Fibroblast of lung (primary cell): Measurements from ENCODE around the gene VMAC. TPM values are rescaled to one million over a fixed set of nuclear protein-coding genes. Genes with fewer than 3 reads are reported as not detected.
A peak's percentile ranks its signal among the peaks of the same experiment; 100 is the strongest.
"Not testable (repeated sequence)": the region's sequence is repeated elsewhere in the genome, so short reads cannot be mapped to it uniquely, and the experiment has no call there.

Experiments
- DNase-seq, 2 donors: peaks; one replicate each; pipeline versions ENCODE4 v3.0.0 to v3.0.0-alpha.2; 2010; ENCODE audit warnings: low read depth in 2 of 2
- H2AFZ ChIP-seq: 2 replicates; pipeline ENCODE4 v1.5.1; 2012; ENCODE audit warnings: low read length, control low read depth, inconsistent platforms
- H3K27ac ChIP-seq: 2 replicates; pipeline ENCODE4 v1.5.1; 2011; ENCODE audit warnings: low read length, control low read depth; ENCODE audit not compliant: insufficient read depth
- H3K27me3 ChIP-seq: 2 replicates; pipeline ENCODE4 v1.5.1; 2011; ENCODE audit warnings: mild to moderate bottlenecking, low read length; ENCODE audit not compliant: control insufficient read depth, insufficient read depth
- H3K36me3 ChIP-seq: 2 replicates; pipeline ENCODE4 v1.5.1; 2011; ENCODE audit warnings: low read length; ENCODE audit not compliant: control insufficient read depth, insufficient read depth
- H3K4me1 ChIP-seq: 2 replicates; pipeline ENCODE4 v1.5.1; 2011; ENCODE audit warnings: low read length; ENCODE audit not compliant: control insufficient read depth, insufficient read depth; ENCODE audit errors: extremely low read depth
- H3K4me2 ChIP-seq: 2 replicates; pipeline ENCODE4 v1.5.1; 2011; ENCODE audit warnings: low read length, control low read depth; ENCODE audit not compliant: insufficient read depth; ENCODE audit errors: extremely low read depth
- H3K4me3 ChIP-seq, 4 experiments: fragments of 200-600 bp in 1 of 4; sonication (generic) in 1 of 4; replicated peaks in 1 of 4; 2 replicates each; pipeline ENCODE4 v1.5.1; 2011 to 2016; ENCODE audit warnings: low read length in 4 of 4, low read depth in 3 of 4, mild to moderate bottlenecking in 3 of 4, control low read depth in 2 of 4, inconsistent platforms in 1 of 4, mixed read lengths in 1 of 4; ENCODE audit not compliant: insufficient read depth in 1 of 4; ENCODE audit errors: control extremely low read depth in 1 of 4
- H3K79me2 ChIP-seq: 2 replicates; pipeline ENCODE4 v1.5.1; 2012; ENCODE audit warnings: mild to moderate bottlenecking, low read length, inconsistent platforms; ENCODE audit not compliant: control insufficient read depth, insufficient read depth
- H3K9ac ChIP-seq: 2 replicates; pipeline ENCODE4 v1.5.1; 2011; ENCODE audit warnings: mild to moderate bottlenecking, low read length, control low read depth; ENCODE audit not compliant: insufficient read depth
- H3K9me3 ChIP-seq: 2 replicates; pipeline ENCODE4 v1.5.1; 2012; ENCODE audit warnings: low read depth, low read length; ENCODE audit not compliant: control insufficient read depth, insufficient read depth
- H4K20me1 ChIP-seq: 2 replicates; pipeline ENCODE4 v1.5.1; 2011; ENCODE audit warnings: low read length; ENCODE audit not compliant: control insufficient read depth, insufficient read depth; ENCODE audit errors: extremely low read depth
- EZH2 ChIP-seq: IDR thresholded peaks from 2 replicates; pipeline ENCODE4 v1.5.1; 2012; ENCODE audit warnings: low read length, control low read depth, mild to moderate bottlenecking; ENCODE audit errors: missing control alignments
- polyA minus RNA-seq: library from RNA; depleted of rRNA, polyadenylated mRNA; stranded (reverse); fragments of >200 nt; gene quantifications from 2 replicates; pipeline ENCODE4 v1.2.3, GENCODE V29; 2011; ENCODE audit warnings: low replicate concordance
- polyA plus RNA-seq, 2 donors: library from polyadenylated mRNA; depleted of rRNA in 1 of 2; stranded (reverse) in 1 of 2; unstranded in 1 of 2; fragments of >200 nt; gene quantifications; 2 replicates each; pipeline ENCODE4 v1.2.1, GENCODE V29; 2011 to 2012; ENCODE audit warnings: missing spikeins in 1 of 2
- total RNA-seq: library from RNA; depleted of rRNA; stranded (reverse); fragments of >200 nt; gene quantifications from 2 replicates; pipeline ENCODE4 v1.2.1, GENCODE V29; 2014
- TF ChIP-seq, protein P1 (sequence below), 2 donors: IDR thresholded peaks in 1 of 2; conservative IDR thresholded peaks in 1 of 2; 1 replicate in 1 of 2; 2 replicates in 1 of 2; pipeline ENCODE4 v1.5.1; 2011 to 2012; ENCODE audit warnings: low read length in 2 of 2, control low read depth in 1 of 2, inconsistent platforms in 1 of 2, low read depth in 1 of 2, mild to moderate bottlenecking in 1 of 2

VMAC gene
- 6.4 and 8.3 TPM in 2 replicates for total RNA-seq
- 1.1 and 1.7 TPM in 2 replicates for polyA plus RNA-seq
- 1.0 and 1.3 TPM in 2 replicates for polyA plus RNA-seq (2012)
- polyA minus RNA-seq, result 1.5 and 2.4 TPM in 2 replicates

GRCh38 chr19:5904352-5905113, at the start of gene VMAC:
Gene VMAC, plus strand, starts transcription at chr19:5904872. Its CDS starts 19 bp downstream, at chr19:5904891.
- TF ChIP-seq, protein P1, sequence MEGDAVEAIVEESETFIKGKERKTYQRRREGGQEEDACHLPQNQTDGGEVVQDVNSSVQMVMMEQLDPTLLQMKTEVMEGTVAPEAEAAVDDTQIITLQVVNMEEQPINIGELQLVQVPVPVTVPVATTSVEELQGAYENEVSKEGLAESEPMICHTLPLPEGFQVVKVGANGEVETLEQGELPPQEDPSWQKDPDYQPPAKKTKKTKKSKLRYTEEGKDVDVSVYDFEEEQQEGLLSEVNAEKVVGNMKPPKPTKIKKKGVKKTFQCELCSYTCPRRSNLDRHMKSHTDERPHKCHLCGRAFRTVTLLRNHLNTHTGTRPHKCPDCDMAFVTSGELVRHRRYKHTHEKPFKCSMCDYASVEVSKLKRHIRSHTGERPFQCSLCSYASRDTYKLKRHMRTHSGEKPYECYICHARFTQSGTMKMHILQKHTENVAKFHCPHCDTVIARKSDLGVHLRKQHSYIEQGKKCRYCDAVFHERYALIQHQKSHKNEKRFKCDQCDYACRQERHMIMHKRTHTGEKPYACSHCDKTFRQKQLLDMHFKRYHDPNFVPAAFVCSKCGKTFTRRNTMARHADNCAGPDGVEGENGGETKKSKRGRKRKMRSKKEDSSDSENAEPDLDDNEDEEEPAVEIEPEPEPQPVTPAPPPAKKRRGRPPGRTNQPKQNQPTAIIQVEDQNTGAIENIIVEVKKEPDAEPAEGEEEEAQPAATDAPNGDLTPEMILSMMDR (conservative IDR thresholded peaks at IDR 0.05 in 1 of 2, IDR thresholded peaks at IDR 0.05 in 1 of 2; ENCODE audit: low read depth in 1 of 2, low read length in 2 of 2), result no peak
- no peak for TF ChIP-seq EZH2
- peak within 1 kb of the TSS; percentile 94 for H2AFZ ChIP-seq
- H3K79me2 ChIP-seq, result peaks cover 33% of the 10 kb centered on the region
- peak within 1 kb of the TSS; percentile 100 for H3K27ac ChIP-seq
- H3K36me3 ChIP-seq, result peaks cover 4% of the 10 kb centered on the region
- DNase-seq, result peak; percentile 100
- H3K27me3 ChIP-seq, result no peaks in the 10 kb centered on the region
- H3K4me3 ChIP-seq, result peak within 1 kb of the TSS; percentile 91 to 100 (median 100)
- no peaks in the 10 kb centered on the region for H3K9me3 ChIP-seq
- H3K9ac ChIP-seq, result peak within 1 kb of the TSS; percentile 100
- H3K4me1 ChIP-seq, result peaks cover 2% of the 10 kb centered on the region
- peak within 1 kb of the TSS; percentile 89 for H3K4me2 ChIP-seq
- H4K20me1 ChIP-seq, result no peaks in the 10 kb centered on the region

- not testable (repeated sequence) for H3K4me3 ChIP-seq, H3K27me3 ChIP-seq, DNase-seq, H3K27ac ChIP-seq, H3K9me3 ChIP-seq, H2AFZ ChIP-seq, H4K20me1 ChIP-seq, H3K79me2 ChIP-seq, H3K36me3 ChIP-seq, H3K4me2 ChIP-seq, H3K9ac ChIP-seq, H3K4me1 ChIP-seq
Observed at GRCh38 chr19:5855151-5855550, 49.5 kb upstream of the VMAC start.

DNA sequence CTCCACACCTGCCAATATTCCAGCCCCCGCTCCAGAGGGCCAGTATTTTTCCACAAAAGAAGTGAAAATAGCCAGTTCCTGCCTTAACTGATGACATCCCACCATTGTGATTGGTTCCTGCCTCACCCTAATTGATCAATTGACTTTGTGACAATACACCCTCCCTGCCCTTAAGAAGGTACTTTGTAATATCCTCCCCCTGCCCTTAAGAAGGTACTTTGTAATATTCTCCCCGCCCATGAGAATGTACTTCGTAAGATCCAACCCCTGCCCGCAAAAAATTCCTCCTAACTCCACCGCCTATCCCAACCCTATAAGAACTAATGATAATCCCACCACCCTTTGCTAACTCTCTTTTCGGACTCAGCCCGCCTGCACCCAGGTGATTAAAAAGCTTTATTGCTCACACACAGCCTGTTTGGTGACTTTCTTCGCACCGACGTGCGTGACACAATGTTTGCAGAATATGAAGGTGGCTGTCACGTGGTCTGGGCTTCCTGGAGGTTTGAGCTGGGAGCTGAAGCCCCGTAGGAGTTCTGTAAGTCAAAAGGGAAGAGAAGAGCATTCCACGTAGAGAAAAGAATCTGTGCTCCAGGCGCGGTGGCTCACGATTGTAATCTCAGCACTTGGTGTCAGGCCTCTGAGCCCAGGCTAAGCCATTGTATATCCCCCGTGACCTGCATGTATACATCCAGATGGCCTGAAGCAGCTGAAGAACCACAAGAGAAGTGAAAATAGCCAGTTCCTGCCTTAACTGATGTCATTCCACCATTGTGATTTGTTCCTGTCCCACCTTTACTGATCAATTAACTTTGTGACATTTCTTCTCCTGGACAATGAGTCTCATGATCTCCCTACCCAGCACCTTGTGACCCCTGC, 47.2 kb upstream of the VMAC start:
- TF ChIP-seq, protein P1 (conservative IDR thresholded peaks at IDR 0.05 in 1 of 2, IDR thresholded peaks at IDR 0.05 in 1 of 2; ENCODE audit: low read depth in 1 of 2, low read length in 2 of 2), result no peak
- no peak for TF ChIP-seq EZH2
- Histone ChIP-seq H4K20me1 (no peaks in the 10 kb centered on the region), H3K27ac (no peak overlapping the region), H3K9me3 (no peaks in the 10 kb centered on the region), H3K4me2 (no peak overlapping the region), H3K27me3 (peaks cover 5% of the 10 kb centered on the region), H3K4me1 (no peaks in the 10 kb centered on the region), H2AFZ (no peak overlapping the region), H3K79me2 (no peaks in the 10 kb centered on the region), H3K4me3 (no peak overlapping the region), H3K36me3 (no peaks in the 10 kb centered on the region), H3K9ac (no peak overlapping the region)
- no peak for DNase-seq
